HG03520 (cell line): ENCODE data around the gene PRR35.

Experiments
- ATAC-seq: cut with Tn5 transposase; IDR thresholded peaks from one replicate; pipeline ENCODE4 v1.9.1; 2021; ENCODE audit warnings: mild to moderate bottlenecking, moderate library complexity; ENCODE audit not compliant: unreplicated experiment

PRR35 gene

DNA sequence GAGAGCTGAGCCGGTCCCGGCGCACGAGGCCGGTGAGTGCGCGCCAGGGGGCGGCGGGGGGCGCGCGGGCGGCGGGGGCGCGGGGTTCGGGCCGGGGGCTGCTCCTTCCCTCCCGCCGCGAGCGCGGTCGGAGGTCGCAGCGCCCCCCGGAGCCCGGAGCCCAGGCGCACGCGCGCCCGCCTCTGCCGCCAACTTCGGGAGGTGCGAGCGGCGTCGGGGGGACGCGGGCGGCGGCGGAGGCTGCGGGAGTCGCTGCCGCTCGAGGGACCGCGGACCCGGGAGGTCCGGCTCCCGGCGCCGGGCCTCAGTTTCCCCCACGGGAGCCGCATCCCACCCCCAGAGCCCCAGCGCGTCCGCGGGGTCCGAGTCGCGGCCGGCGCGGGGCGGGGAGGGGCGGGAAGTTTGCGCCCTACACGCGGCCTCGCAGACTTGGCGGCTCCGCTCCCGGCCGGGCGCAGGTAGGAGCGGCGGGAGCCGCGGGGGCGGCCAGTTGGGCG is at the start of gene PRR35:
PRR35 (plus strand) TSS at position 191 of the 497 bp plus-strand sequence. CDS start 2,901 bp downstream, outside the sequence.
- ATAC-seq: no peak

DNA sequence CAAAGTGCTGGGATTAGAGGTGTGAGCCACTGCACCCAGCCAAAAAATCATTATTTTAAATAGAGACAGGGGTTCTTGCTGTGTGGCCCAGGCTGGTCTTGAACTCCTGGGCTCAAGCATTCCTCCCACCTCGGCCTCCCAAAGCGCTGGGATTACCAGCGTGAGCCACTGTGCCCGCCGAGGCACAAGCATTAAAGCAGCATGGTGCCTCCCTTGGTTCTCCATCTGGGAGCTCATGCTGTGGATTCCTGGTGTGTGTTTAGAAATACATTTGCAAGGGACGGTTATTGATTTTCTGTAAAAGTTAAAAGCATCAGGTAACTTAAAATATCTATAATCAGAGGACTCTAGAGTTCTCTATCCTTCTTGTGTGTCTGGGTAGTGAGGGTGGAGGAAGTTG is 47.4 kb upstream of the PRR35 start:
- no peak for ATAC-seq

DNA sequence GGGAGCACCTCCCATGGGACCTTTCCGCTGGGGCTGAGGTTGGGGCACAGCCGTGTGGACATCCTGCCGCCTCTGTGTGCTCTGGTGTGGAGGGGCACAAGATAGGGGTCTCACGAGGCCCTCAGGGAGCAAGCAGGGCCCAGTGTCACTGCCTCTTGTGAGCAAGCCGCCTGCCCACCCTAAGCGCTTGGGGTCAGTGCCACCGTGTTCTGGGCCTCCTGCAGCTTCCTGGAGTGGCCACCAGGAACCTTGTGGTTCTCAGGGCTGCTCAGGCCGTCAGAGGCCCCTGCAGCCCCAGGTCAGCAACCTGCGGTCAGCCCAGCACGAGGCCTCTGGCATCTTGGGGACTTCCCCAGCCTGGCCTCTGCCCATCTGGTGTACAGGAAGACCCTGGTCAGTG is 46.2 kb upstream of the PRR35 start:
- ATAC-seq: no peak

DNA sequence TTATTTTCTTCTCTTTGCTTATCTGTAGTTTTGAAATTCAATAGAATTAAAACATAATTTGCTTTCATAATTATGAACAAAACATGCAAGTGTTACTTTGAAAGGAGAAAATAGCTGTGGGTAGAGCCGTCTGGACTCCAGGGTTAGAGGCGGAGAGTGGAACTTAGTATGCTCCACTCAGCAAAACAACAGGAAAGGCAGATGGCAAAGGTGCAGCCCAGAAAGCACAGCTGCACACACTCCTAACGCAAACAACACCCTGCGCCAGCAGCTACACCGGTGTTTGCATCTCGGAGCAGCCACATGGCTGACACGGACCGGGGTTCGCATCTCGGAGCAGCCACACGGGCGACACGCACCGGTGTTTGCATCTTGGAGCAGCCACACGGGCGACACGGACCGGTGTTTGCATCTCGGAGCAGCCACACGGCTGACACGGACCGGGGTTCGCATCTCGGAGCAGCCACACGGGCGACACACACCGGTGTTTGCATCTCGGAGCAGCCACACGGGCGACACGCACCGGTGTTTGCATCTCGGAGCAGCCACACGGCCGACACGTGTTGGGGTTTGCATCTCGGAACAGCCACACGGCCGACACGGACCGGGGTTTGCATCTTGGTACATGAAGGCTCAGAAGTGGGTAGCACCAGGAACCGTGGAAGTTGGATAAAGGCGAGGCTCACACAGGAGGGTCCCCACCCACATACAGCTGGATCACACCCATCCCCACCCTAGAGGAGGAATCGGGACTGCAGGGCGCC is 44.8 kb upstream of the PRR35 start:
- no peak for ATAC-seq

DNA sequence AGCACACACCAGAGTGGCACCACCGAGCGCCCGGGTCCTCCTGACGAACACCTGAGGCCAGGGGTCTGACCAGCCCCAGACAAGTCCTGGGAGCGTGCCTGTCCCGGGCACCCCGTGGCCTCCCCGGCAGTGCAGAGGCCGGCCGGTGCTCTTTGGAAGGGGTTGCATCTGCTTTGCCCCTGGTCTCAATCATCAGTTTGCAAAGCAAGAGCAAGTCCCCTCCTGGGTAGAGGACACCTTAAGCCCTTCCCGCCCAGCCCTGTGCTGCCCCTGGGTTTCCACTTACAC is 44.3 kb upstream of the PRR35 start:
- no peak for ATAC-seq

DNA sequence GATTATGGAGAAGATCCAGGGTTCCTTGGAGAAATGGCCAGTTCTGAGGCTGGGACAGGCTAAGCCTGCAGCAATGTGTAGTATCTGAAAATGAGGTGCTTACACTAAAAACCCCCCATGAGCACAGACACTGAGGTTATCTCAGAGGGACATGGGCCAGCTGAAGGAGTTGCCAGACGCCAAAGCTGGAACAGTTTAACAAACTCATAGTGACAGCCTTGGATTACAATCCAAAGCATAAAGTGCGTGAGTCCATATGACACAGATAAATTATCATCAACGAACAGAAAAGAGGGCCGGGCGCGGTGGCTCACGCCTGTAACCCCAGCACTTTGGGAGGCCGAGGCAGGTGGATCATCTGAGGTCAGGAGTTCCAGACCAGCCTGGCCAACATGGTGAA is 43.9 kb upstream of the PRR35 start:
- ATAC-seq: no peak

DNA sequence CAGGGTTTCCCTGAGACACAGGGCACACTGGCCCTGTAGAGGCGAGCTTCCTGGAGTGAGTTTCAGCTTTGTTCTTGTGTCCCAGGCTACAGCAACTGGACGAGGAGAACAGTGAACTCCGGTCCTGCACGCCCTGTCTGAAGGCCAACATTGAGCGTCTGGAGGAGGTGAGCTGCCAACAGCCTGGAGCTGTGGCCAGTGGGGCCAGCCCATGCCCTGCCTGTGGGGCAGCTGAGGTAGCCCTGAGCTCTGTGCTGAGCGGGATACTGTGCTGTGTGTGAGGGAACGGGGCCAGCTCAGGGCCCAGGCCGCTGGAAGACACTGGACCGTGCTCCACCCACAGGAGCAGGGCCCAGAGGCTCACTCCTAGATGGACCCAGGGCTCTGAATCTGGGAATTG is 41.3 kb upstream of the PRR35 start:
- ATAC-seq: no peak

DNA sequence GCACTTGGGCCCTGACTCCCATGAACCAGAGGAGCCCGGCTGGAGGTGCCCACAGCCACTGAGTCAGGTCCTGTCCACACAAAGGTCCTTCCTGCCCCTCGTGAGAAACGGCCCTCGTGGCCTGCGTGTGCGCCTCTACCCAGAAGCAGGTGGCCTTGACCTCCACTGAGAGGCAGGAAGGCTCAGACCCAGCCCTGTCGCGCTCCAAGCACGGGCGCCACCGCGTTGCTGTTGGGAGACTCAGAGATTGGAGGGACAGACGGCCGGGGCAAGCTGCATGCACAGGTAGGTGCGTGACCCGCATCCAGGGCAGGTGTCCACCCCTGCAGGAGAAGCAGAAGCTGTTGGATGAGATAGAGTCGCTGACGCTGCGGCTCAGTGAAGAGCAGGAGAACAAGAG is 40.8 kb upstream of the PRR35 start:
- no peak for ATAC-seq

DNA sequence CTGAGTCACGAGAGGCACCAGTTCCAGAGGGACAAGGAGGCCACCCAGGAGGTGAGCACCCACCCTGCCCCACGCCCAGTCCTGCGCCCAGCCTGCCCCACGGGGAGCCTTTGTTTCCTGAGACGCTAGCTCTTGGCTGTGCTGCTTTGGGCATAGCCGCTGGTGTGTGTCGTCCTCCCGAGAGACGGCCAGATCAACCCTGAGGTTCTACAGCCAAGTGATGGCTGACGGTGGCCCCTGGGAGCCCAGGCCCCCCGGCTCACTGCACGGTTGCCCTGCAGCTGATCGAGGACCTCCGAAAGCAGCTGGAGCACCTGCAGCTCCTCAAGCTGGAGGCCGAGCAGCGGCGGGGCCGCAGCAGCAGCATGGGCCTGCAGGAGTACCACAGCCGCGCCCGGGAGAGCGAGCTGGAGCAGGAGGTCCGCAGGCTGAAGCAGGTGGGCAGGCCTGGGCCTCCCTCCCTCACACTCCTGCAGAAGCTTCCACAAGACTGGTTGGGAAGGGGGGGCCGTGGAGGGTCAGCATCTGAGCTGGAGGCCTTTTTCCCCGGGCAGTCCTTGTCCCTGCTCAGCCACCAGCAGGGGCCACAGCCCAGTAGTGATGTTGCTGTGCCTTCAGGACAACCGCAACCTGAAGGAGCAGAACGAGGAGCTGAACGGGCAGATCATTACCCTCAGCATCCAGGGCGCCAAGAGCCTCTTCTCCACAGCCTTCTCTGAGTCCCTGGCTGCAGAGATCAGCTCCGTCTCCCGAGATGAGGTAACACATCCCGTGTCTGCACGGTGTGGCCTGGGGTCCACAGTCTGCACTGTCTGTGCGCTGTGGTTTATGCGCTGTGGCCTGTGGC is 40.1 kb upstream of the PRR35 start:
- ATAC-seq: no peak

DNA sequence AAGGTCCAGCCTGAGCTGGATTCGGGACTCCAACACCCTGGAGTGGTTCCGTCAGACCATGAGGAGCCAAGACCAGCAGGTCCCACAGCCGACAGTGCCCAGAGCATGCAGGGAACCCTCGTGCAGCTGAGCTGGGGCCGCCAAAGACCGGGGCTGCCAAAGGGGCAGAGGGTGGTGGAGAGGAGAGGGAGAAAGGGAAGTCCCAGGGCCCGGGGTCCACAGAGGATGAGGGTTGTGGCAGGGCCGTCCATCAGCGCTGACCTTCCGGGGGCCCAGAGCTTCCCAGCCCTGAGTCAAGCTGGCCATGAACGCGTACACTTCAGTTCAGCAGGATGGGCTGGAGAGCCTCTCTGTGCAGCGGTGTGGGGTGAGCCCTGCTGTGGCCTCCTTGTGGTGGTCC is 39.3 kb upstream of the PRR35 start:
- no peak for ATAC-seq

DNA sequence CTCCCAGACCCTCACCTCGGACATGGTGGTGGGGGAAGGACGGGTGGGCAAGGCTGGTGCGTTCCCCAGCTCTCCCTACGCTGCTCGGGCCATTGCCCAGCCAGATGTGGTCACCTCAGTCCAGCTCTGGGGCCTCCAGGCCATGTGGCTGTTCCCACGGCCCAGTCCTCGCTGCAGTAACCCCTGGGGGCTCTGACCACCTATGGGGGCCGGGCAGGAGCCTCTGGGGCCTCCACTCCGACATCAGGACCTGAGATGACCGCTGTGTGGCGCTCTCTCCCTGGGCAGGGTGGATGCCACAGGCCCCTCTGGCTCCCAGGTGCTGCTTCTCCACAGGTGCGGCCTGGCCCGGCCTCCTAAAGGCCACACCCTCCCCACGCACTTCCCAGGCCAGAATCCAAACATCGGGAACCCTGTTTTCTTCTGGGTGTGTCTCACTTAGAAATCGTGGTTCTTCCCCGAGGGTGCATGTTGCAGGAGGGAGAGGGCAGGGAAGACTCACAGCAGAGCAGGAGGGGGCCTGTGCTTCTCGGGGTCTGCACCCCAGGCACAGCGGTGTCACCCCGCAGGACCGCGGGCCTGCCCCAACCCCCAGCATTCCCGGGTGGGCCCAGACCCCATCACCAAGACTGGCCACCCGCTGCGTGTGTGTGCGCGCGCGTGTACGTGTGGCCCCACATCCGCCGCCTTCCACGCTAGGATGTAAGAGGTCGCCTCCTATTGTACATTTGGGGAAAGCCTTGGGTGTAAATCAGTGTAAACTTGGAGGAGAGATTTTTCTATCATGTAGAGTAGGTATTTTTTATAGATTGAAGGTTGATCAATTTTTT is 38.6 kb upstream of the PRR35 start:
- ATAC-seq: no peak

DNA sequence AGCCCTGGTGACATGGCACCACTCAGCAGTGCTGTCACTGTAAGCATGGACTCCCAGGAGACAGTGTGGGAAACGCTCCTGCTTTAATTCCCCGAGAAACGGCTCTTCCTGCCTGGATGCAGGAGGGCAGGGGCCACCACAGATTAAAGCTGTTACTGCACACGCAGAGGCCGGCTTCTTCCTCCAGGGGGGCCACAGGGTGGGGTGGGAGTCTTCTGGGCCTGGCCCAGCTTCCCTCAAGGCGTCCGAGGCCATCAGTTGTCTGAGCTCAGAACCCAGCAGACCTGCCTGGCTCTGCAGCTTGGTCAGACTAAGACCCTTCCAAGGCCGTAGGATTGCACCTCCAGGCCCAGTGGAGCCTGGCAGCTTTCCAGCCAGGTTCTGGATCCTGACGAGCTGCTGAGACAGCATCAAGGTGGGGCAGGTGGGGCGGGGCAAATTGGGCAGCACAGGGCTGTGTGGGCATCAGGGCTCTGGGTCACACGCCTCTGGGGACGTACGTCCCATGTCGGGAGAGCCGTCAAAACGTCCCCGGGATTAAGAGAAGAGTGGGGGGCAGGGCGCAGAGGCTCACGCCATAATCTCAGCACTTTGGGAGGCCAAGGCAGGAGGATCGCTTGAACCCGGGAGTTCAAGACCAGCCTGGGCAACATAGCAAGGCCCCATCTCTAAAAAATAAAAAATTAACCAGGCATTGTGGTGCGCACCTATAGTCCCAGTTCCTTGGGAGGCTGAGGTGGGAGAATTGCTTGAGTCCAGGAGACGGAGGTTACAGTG is 37.7 kb upstream of the PRR35 start:
- no peak for ATAC-seq

DNA sequence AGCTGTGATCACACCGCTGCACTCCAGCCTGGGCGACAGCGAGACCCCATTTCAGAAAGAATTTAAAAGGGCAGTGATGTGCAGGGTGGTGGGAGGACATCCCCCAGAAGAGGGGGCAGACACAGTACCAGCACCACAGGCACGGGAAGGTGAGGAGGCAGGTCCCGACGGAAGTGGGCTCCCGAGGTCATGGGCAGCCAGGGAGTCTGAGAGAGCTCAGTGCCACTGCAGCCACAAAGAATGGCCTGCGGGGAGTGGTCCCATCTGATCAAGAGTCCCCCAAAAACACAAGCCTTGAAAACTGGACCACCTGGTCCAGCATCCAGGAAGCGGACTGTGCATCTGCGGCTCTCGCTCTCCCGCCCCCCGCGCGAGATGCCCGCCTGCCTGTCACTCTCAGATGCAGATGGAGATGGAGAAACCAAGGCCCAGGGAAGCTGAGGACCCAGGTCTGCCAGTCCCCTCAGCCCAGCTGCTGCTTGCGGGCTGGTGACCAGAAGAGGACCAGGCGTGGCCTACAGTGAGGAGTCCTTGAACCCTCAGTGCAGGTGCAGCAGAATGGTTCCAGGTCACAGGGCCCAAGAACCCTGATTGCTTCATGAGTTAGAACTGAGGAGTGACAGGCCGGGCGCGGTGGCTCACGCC is 37.0 kb upstream of the PRR35 start:
- ATAC-seq: no peak

DNA sequence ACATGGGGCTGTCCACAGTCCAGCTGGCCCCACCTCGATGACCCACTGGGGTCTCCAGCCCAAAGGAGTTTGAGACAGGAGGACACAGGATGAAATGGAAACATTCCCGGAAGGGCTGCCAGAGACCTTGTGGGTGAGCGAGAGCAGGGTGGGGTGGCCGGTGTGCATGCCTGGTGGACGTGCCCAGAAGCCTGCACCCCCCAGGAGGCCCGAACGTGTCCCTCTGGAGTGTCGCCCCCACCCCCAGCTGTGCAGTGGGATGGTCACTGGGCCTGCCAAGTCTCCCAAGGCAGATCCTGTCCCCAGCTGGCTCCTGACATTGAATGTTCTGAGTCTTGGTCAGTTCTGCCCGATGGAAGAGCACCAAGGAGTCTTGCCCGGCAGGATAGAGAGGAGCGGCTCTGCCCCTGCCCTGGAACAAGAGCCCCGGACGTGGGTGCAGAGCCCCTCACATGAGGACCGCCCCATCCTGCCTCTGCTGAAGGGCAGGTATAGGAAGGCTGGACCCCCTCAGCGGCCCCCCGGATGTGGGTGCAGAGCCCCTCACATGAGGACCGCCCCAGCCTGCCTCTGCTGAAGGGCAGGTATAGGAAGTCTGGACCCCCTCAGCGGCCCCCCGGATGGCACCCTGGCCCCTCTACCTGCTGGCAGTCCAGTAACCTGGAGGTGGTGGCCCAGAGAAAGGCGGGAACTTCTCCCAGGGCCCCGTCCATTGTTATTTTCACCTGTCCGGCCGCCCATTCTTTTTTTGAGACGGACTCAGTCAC is 35.7 kb upstream of the PRR35 start:
- ATAC-seq: no peak

DNA sequence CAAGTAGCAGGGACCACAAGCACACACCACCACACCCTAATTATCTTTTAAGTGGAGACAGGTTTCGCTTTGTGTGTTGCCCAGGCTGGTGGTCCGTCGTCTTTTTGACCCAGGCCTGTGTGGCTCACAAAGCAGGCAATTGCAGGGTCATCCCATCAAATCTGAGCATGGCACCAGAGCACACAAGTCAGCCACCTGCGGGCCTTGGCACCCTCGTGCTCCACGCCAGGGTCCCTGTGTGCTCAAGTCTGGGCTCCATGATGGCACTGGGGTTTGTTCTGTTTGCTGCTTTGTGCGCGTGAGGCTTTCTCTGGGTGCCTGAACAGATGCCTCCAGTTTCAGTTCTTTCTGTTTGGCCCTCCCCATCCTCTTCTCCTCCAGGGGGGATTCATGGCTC is 35.1 kb upstream of the PRR35 start:
- no peak for ATAC-seq

DNA sequence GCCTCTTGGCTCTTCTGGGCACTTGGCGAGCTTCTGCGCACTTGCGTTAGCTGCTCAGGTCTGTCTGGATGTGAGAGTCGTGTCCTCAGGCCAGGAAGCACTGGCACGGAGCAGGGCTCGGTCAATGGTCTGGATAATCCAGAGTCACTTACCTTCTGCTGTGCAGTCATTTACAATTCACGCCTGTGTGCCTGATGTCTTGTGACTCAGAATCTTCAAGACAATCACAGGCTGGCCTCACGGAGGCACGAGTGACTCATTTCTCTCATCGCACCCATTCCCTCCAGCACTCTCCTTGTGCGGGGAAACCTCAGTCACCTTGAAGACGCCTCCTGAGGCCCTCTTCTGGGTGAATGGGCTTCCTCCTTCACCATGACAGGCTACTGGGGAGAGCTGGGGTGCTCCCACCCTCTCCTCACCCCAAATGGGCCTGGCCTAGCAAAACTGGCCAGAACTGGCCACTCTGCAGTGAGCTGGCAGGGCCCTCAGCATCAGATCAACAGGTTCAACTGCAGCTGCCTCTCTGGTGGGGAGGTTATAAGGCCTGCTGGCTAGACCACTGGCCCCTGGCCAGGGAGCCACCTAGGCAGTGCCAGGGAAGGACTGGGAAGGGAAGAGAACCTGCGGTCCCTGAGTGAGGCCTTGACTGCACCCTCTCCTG is 34.5 kb upstream of the PRR35 start:
- no peak for ATAC-seq

DNA sequence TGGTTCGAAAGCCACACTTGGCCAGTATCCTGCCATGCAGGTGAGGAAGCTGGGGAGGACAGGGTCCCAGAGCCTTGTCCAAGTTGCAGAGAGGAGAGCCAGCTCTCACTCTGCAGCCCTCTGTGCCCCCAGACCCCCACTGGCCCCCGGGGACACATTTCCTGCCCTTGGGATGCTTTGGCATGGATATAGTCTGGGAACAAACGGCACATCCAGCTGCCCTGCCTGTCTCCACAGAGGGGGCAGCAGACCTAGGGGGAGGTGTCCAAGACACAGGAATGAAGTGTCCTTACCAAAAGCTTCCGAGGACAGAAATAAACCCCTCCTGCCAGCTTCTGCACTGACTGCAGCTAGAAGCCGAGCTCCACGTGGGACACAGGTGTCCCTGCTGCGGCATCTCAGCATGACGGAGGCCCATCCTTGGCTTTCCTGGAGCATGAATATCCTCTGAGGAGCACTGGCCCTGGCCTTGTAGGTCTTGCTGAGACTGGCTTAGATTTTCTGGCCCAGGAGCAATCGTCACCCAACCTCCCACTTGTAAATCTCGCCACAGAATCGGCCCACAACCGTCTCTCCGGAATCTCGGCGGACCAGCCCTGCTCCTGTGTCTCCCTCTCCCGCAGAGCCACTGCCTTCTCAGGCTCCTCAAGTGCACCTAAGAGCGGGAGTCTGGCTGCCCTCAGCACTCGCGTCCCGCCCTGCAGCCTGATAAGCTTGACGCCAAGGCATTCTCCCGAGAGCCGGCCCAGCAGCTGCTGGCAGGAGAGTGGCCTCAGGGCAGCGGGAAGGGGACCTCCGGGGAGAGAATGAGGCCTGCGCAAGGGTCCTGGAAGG is 33.8 kb upstream of the PRR35 start:
- ATAC-seq: no peak
